GM18520 (cell line): ENCODE measurements around the gene LCN6.
A peak's percentile ranks its signal among the peaks of the same experiment; 100 is the strongest.
"Not testable (repeated sequence)": the region's sequence is repeated elsewhere in the genome, so short reads cannot be mapped to it uniquely, and the experiment has no call there.

Experiments
- ATAC-seq: cut with Tn5 transposase; IDR thresholded peaks from one replicate; pipeline ENCODE4 v1.9.1; 2021; ENCODE audit not compliant: unreplicated experiment

Gene LCN6, protein sequence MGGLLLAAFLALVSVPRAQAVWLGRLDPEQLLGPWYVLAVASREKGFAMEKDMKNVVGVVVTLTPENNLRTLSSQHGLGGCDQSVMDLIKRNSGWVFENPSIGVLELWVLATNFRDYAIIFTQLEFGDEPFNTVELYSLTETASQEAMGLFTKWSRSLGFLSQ

DNA sequence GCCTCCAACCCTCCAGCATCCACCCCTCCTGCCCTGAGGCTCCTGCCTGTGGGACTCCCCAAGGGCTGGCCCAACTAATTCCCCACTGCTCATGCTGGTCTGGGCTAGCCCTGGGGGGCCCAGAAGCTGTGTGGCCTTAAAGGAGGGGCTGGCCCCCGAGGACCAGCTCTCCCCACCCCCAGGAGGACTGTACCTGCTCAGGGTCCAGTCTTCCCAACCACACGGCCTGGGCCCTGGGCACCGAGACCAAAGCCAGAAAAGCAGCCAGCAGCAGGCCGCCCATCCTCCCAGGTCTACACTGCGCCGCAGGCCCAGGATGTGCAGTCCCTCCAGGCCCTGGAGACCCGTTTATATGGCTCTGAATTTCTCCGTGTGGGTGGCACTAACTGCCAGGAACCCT lies at the start of gene LCN6:
Gene LCN6, minus strand, starts transcription at position 325 of the 400 bp plus-strand sequence. Its CDS starts 42 bp downstream, at position 283.
- ATAC-seq, result no peak

GRCh38 chr9:136796775-136797347 lies 48.5 kb upstream of the LCN6 start:
- not testable (repeated sequence) for ATAC-seq

- ATAC-seq, result no peak
These were observed 48.0 kb upstream of the LCN6 start, which contains the start of gene CCDC183 for GRCh38 chr9:136796238-136796774. Gene CCDC183, plus strand, starts transcription at chr9:136796338. Its CDS starts 60 bp downstream, at chr9:136796398.

DNA sequence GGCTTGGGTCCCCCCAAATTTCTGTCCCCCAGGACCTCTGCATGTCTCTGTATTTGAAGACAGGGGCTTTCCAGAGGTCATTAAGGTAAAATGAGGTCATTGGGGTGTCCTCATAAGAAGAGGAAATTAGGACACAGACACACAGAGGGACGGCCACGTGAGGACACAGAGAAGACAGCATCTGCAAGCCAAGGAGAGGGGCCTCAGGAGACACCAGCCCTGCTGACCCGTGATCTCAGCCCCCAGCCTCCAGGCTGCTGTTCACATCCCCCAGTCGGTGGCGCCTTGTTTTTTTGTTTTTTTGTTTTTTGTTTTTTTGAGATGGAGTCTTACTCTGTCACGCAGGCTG lies 46.6 kb upstream of the LCN6 start:
- ATAC-seq, result no peak

DNA sequence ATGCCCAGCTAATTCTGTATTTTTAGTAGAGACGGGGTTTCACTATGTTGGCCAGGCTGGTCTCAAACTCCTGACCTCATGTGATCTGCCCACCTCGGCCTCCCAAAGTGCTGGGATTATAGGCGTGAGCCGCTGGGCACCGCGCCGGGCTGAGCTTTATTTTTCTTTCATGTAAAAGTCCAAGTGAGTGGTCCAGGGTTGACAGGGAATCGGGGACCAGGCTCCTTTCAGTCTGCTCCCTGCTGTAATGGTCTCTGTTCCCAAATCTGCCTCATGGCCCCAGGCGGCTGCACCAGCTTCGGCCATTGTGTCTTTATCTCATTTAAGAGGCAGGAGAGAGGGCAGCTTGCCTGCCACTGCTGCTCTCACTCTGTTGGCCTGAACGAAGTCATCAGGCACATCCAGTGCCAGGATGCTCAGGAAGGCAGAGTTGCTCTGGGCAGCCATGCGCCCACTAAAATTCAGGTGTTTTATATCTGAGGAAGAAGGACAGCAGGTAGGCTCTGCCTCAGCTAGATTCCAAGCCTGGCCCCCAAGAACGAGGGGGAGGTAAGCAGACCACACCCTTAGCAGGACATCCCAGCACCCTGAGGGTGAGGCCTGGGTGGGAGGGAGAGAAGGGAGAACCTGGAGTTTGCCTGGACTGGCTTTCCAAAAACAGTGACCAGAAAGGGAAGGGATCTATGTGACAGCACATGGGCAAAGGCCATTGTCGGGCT lies 46.1 kb upstream of the LCN6 start:
- ATAC-seq, result no peak

GRCh38 chr9:136793086-136793946 lies 45.0 kb upstream of the LCN6 start:
- no peak for ATAC-seq

DNA sequence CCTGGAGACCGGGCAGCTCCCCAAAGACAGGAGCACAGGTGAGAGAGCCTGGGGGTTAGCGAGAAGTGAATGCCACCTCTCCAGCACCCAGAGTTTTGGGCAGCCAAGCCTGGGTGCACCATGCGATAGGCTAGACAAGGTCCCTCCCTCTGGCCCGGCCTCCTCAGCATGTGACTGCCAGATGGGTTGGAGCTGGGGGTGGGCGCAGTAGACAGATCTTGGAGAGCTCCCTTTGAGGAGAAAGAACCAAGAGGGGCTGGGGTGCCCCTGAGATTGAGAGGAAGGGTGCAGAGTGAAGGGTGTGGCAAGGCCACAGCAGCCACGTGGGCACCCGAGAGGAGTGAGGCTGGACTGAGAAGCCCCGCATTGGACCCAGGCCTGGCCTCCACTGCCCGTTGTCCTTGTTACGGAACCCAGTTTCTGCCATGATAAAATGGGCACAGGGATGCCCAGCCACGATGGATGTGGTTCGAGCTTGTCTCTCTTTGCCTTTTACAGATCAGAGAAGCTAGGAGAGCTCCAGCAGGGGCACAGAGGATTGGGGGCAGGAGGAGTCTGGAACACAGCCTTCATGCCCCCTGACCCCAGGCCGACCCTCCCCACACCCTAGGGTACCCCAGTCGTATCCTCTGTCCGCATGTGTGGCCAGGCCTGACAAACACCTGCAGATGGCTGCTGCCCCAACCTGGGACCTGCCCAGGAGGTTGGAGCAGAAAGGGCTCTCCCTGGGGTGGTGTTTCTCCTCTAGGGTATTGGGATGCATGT lies 44.2 kb upstream of the LCN6 start:
- ATAC-seq, result no peak

DNA sequence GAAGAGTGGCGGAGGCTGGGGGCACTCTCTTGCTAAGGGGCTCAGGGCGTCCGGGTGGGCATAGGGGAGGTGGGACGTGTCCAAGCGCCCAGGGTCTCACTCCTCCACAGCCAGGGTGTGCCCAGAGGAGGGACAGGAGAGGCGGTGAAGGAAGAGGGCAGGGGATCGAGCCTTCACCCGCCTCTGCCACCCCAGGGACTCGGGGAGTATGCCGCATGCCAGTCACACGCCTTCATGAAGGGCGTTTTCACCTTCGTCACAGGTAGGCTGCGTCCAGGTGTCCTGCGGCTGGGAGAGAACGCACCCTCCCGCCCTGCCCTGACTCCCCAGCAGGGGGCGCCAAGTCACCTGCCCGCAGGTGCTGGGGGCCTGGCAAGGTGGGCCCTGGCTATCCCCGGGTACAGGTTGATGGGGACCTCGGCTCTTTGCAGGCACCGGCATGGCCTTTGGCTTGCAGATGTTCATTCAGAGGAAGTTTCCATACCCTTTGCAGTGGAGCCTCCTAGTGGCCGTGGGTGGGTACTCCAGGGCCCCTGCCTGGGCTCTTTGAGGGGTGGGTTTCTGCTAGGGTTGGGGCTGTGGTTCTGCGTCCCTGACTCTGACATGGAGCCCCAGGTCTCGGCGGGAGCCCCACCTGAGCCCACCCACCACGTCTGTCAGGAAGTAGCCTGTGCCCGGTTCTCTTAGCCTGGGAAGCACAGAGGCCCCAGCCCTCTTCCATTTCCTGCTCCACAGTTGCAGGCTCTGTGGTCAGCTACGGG lies 43.4 kb upstream of the LCN6 start:
- ATAC-seq, result no peak

GRCh38 chr9:136790640-136791515 lies 42.6 kb upstream of the LCN6 start, which contains the start of gene TMEM141:
Gene TMEM141, plus strand, starts transcription at chr9:136791344. Its CDS starts 27 bp downstream, at chr9:136791371.
- ATAC-seq, result peak; percentile 72

GRCh38 chr9:136789523-136789937 lies 41.2 kb upstream of the LCN6 start:
- ATAC-seq, result no peak

DNA sequence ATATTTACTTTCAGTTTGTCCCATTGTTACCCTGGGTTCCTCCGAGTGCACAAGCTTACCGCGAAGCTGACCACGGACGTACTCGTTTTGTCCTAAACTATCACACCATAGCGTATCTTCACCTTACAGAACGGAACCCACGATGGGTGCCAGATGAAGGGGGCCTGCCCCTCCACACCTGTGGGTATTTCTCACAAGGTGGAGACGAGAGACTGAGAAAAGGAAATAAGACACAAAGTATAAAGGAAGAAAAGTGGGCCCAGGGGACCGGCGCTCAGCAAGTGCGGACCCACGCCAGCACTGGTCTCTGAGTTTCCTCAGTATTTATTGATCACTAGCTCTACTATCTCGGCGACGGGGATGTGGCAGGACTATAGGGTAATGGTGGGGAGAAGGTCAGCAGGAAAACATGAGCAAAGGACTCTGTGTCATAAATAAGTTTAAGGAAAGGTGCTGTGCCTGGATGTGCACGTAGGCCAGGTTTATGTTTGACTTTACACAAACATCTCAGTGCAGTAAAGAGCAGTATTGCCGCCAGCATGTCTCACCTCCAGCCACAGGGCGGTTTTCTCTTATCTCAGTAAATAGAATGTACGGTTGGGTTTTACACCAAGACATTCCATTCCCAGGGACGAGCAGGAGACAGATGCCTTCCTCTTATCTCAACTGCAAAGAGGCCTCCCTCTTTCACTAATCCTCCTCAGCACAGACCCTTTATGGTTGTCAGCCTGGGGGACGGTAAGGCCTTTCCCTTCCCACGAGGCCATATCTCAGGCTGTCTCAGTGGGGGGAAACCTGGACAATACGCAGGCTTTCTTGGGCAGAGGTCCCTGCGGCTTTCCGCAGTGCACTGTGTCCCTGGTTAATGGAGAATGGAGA lies 40.6 kb upstream of the LCN6 start:
- not testable (repeated sequence) for ATAC-seq

- no peak for ATAC-seq
These were observed 39.5 kb upstream of the LCN6 start for GRCh38 chr9:136787690-136788400.

DNA sequence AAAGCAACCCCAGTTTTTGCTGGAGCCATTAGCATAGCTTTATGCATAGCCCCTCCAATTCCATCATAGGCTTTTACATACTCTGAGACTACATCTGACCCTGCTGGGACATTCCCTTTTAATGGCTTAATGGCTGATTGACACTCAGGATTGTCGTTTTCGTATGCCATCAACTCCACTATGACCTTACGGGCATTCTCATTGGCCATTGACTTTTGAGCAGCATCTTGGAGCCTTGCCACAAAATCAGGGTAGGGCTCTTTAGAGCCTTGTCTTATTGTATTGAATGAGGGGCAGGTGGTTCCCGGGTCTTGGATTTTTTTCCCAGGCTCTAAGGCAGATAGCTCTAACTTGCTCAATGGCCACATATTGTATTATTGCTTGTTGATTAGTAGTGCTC lies 38.7 kb upstream of the LCN6 start:
- not testable (repeated sequence) for ATAC-seq

GRCh38 chr9:136786451-136786850 lies 38.1 kb upstream of the LCN6 start:
- ATAC-seq, result no peak

DNA sequence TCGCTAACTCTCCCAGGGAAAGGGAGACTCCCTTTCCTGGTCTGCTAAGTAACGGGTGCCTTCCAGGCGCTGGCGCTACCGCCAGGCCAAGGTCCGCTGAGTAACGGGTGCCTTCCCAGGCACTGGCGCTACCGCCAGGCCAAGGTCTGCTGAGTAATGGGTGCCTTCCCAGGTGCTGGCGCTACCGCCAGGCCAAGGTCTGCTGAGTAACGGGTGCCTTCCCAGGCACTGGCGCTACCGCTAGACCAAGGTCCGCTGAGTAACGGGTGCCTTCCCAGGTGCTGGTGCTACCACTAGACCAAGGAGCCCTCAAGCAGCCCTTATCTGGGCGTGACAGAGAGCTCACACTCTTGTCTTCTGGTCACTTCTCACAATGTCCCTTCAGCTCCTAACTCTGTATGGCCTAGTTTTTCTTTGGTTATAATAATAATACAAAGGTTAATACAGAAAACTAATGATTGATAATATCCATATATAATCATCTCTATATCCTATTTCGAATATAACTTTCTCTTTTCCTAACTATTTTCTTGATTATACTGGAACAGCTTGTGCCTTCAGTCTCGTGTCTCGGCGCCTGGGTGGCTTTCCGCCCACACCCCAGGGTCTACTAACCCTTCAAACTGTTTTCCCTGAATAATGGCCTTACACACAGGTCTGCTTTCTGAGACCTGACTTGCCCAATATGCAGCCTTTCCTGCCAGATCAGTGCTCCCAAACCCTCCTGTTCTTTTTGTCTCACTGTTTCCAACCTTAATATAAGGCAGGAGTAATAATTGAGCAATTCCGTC lies 37.4 kb upstream of the LCN6 start:
- ATAC-seq, result not testable (repeated sequence)

- ATAC-seq, result no peak
These were observed 36.7 kb upstream of the LCN6 start for GRCh38 chr9:136784997-136785361.
